Measurements from ENCODE around the gene SLC45A1.
"Not testable (repeated sequence)": the region's sequence is repeated elsewhere in the genome, so short reads cannot be mapped to it uniquely, and the experiment has no call there.

The SLC45A1 gene

DNA sequence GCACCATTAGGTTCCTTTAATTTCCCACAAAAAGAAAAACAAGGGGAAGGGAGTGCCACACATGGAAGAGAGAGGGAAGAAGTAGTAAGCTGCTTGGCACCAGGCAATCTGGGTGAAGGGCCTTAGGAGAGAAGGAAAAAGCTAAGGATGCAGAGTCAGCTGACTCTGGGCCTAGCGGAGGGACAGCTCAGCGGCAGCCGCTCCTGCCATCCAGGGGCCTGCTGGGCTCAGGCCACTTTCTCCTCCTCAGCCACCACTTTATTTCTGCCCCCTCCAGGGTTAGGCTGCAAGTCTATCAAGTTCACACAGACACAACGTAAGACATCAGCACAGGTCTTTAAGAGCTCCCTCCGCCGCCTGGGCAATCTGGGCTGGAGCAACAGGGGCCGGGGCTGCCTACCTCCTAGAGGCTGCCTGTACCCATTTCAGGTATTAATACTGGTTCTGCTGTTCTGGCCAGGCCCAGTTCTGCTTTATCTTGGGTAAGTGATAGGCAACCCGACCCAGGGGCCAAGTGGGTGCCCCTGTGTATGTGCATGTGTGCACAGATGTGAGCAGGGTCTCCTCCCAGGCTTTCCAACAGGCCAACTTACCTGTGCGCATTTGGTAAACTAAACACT, 53.6 kb downstream of the SLC45A1 start:
- no peak for FAIRE-seq

DNA sequence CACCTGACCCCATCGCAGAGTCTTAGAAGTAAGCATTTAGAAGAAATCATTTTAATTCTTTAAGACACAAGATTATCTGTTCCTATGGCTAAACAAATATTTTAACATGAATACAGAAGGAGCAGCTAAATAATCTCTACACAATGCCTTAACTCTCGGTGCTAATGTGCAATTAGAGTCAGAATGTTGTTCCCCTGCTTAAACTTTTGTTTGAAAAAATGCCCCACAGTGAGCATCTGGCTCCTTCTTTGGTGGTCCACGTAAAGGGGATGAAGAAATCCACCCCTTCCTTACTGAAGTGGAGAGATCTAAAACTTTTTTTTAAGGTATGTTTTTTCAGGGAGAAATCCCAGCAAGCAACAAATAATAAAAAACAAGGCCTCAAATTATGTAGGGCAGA, 55.2 kb downstream of the SLC45A1 start:
- FAIRE-seq, result no peak

DNA sequence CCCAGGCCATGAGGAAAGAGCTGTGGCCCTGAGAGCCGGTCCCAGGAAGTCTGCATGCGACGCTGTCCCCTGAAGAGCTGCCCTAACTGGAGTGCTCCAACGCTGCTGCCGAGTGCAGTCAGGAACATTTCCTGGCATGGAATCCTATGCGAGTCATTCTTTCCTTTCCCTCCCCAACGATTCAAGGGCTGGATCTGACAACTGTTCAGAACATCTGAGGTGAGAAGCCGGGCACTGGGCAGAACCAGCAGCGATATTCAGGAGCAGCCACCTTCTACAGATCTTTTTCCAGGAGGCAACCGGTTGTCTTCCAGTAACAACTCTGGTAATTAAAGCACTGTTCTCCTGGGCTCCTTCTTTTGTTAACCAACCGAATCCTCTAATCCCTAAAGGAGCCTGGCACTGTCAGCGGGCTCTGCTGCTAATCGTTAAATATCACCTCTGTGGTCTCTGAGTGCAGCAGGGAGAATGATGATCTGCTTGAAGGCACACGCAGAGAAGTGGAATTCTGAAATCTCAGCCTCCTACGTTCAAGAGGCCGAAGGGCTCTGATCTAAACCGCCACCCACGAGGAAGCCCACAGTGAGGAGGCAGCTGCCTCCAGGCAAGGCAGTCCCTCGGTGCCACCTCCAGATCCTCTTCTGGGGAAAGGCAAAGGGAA, 55.8 kb downstream of the SLC45A1 start:
- FAIRE-seq, result no peak

GRCh38 chr1:8374356-8374755, 56.4 kb downstream of the SLC45A1 start:
- FAIRE-seq, result no peak

GRCh38 chr1:8374812-8375211, 56.9 kb downstream of the SLC45A1 start:
- FAIRE-seq, result no peak

GRCh38 chr1:8376358-8376840, 58.5 kb downstream of the SLC45A1 start:
- FAIRE-seq, result no peak

GRCh38 chr1:8377271-8377981, 59.5 kb downstream of the SLC45A1 start:
- no peak for FAIRE-seq

DNA sequence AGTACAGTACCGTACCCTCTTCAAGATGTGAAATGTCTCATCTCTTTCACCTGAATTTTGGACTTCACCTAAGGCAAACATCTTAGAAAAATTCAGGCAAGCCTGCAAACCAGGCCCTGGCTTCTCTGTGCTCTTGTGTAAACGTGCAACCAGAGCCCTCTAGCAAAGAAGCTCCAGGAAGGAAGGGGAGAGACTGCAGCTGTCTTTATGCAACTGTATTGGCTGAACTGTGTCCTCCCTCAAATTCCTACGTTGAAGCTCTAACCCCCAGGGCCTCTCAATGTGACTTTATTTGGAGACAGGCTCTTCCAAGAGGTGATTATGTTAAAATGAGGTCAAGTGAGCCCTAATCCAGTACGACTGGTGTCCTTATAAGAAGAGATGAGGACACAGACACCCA, 60.3 kb downstream of the SLC45A1 start:
- FAIRE-seq, result no peak

DNA sequence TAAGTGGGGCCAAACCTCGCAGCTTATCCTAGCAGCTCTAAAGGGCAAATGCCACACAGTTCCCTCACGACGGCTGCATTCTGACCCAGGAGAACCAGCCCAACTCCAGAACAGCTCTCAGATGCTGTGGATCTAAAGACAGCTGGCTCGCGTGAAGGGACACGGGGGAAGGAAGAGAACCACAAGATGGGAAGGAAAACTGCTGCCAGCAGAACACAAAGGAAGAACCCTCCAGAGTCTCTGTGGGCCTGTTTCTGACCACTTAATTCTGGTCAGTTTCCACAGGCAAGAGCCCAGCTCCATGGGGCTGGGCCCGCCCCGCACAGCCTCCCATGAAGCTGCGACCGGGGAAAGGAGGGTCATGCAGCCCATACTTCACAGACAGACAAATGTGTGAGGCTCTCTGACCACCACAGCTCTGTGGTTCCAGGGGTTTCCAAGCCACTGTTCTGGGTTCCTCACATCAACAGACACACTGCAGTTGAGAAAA, 61.1 kb downstream of the SLC45A1 start:
- no peak for FAIRE-seq

DNA sequence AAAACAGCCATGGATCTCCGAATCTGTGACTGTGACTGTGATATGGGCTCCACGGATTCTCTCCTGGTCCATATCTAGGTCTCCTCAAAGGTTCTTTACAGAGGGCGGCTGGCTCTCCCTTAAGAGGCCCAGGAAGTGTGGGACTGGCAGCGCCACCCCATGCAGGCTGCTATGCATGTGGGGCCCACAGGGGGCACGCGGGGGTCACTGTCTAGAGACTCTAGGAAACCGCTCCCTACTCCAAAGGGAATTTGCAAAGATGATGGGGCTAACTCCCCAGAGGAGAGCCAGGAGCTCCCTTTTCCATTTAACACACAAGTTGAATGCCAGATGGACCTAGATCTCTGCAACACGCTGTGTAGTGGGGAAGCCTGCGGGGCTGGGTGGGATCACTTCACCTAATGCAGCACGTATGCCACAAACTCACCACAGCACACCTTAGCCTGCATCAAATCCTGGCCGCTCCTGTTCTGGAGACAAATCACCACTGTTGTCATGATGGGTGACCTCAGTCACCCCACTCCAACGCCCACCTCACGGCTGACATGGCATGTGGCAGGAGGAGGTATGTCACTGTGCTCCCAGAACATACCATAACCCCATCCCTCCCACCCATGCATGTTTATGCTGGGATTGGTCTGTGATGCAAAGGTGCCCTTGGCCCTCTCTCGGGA, 61.7 kb downstream of the SLC45A1 start:
- no peak for FAIRE-seq

DNA sequence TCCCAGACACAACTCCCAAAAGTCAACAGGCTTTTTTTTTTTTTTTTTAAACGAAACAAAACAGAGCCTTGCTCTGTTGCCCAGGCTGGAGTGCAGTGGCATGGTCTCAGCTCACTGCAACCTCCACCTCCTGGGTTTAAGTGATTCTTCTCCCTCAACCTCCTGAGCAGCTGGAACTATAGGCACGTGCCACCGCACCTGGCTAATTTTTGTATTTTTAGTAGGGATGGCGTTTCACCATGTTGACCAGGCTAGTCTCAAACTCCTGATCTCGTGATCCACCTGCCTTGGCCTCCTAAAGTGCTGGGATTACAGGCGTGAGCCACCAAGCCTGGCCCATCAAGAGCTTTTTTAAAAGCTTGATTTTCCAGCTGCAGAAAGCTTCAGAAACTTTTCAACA, 62.4 kb downstream of the SLC45A1 start:
- not testable (repeated sequence) for FAIRE-seq

GRCh38 chr1:8381618-8382017, 63.7 kb downstream of the SLC45A1 start:
- no peak for FAIRE-seq

- no peak for FAIRE-seq
Observed at GRCh38 chr1:8382051-8382505, 64.2 kb downstream of the SLC45A1 start.

GRCh38 chr1:8382608-8383505, 64.9 kb downstream of the SLC45A1 start:
- FAIRE-seq, result no peak

DNA sequence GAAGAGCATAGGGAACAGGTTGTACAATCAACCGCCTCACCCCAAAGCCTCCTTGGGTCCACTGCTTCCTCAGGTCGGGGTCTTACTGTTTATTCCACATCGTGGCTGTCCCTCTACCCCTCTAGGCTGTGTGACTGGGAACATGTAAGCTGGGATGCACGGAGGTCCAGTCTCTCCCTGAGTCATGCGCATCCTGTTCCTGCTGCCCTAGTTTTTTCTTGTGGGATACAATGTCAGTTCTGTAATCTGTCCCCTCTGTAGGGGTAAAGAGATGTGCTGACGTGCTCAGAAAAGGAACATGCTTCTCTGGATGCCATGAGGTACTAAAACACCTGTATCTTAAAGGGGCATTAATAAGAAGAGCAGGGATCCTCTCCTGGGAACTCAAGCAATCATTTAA, 66.2 kb downstream of the SLC45A1 start:
- no peak for FAIRE-seq

GRCh38 chr1:8384577-8384976, 66.7 kb downstream of the SLC45A1 start:
- no peak for FAIRE-seq

DNA sequence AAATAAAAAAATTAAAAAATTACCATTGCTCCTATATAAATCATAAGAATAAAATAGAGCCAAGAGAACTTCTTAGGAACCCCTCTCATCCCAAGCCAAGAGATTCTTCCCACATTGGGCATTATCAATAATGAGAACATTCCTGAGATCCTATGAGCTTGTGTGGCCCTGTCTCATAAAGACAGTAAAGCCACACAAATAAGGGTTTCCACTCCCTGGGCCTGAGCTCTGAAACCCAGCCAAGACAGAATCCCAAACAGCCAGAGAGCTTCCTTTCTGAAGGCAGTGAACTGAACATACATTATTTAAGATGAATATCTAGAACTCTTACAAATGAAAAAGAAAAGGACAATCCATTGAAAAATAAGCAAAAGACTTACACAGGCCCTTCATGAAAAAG, 68.3 kb downstream of the SLC45A1 start:
- FAIRE-seq, result no peak

GRCh38 chr1:8388732-8389562, 71.0 kb downstream of the SLC45A1 start:
- no peak for FAIRE-seq

- no peak for FAIRE-seq
Observed at GRCh38 chr1:8389958-8390535, 72.1 kb downstream of the SLC45A1 start.

DNA sequence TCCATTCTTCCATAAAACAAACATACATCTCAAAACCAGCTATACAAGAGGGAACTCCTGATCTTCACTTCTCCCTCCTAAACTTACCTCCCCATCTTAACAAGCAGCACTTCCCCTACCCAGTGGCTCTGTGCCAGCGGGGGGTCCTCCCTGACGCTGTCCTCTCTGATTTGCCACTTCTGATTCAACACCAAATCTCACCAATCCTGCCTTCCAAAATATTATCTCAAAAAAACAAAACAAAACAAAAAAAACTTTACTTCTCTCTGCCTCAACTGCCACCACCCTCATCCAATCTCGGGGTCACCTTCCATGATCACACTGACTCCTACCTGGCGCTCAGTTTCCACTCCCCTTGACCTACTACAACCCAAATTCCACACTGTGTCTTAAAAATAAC, 72.8 kb downstream of the SLC45A1 start:
- no peak for FAIRE-seq

- FAIRE-seq, result no peak
Observed at GRCh38 chr1:8392522-8392921, 74.6 kb downstream of the SLC45A1 start.
